GM12875 (cell line): ENCODE data around the gene FBXL17.

Experiments used
- H3K4me3 ChIP-seq: one replicate; pipeline ENCODE4 v1.5.1; 2011; ENCODE audit warnings: low read depth, low read length, control low read depth
- TF ChIP-seq, protein P1 (sequence below): IDR thresholded peaks from 2 replicates; pipeline ENCODE4 v1.5.1; 2011; ENCODE audit warnings: low read depth, mild to moderate bottlenecking, control low read depth, inconsistent platforms, low read length, moderate library complexity, borderline replicate concordance; ENCODE audit not compliant: insufficient read depth

FBXL17 gene

DNA sequence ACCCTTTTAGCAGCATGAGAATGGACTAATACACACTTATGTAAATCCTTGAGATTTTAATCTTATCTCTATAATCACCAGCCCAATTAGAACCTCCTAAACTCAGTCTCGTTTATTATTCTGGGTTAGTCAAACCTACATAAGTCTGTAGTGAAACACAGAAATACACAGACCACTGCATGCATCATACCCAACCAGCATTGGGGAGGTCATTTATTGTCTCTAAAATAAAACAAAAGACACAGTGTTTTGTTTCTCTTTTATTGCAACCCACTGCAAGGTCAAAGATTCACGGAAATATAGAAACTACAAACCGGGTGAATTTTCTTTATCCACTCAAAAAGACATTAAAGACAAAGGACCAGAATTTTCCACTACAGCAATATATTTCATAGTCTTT is 523.1 kb downstream of the FBXL17 start:
- TF ChIP-seq, protein P1, sequence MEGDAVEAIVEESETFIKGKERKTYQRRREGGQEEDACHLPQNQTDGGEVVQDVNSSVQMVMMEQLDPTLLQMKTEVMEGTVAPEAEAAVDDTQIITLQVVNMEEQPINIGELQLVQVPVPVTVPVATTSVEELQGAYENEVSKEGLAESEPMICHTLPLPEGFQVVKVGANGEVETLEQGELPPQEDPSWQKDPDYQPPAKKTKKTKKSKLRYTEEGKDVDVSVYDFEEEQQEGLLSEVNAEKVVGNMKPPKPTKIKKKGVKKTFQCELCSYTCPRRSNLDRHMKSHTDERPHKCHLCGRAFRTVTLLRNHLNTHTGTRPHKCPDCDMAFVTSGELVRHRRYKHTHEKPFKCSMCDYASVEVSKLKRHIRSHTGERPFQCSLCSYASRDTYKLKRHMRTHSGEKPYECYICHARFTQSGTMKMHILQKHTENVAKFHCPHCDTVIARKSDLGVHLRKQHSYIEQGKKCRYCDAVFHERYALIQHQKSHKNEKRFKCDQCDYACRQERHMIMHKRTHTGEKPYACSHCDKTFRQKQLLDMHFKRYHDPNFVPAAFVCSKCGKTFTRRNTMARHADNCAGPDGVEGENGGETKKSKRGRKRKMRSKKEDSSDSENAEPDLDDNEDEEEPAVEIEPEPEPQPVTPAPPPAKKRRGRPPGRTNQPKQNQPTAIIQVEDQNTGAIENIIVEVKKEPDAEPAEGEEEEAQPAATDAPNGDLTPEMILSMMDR, result no peak
- H3K4me3 ChIP-seq, result no peak overlapping the region

DNA sequence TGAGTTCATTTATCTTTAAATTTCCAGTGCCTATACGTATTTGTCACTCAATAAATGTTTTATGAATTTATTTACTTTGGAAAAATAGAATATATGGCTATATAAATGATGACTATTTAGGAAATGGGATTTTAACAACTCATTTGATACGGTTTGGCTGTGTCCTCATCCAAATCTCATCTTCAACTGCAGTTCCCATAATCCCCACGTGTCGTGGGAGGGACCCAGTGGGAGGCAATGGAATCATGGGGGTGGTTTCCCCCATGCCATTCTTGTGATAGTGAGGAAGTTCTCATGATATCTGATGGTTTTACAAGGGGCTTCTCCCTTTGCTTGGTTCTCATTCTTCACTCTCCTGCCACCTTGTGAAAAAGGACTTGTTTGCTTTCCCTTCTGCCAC is 523.6 kb downstream of the FBXL17 start:
- TF ChIP-seq, protein P1, result no peak
- no peak overlapping the region for H3K4me3 ChIP-seq

DNA sequence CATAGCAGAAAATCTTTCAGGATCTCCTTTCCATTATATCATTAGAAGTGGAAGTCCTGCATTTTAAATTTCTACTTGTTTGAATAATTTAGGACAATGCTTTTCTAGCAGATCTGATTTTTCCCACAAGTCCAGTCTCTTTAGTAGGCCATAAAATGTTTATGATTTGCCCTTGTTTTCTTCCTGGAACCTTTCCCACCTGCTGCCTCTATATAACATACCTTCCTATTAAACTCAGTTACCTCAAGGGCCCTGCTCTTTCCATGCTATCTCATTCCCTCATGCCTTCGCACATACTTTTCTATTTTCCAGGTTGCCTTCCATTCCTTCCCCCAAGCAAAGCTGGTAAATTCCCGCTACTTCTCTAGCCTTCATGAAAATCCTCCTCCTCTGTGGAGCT is 524.1 kb downstream of the FBXL17 start:
- no peak overlapping the region for H3K4me3 ChIP-seq
- TF ChIP-seq, protein P1, result no peak

DNA sequence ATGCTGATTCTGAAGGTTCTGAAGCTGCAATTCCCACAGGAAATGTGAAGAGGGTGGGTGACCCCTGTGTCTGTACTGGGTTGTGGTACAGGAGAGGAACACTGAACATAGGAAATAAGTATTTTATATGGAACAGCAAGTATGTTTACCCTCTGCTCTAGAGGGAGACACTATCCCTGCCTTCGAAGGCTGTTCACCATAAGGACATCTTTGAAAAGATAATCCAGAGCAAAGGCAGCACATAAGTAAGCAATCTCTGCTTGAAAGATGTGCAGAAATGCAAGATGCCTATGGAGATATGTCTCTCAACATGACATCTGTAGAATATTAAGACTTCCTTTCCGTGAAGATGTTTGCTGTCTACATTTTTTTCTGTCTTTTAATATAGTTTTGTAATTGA is 526.7 kb downstream of the FBXL17 start:
- no peak overlapping the region for H3K4me3 ChIP-seq
- TF ChIP-seq, protein P1, result no peak

DNA sequence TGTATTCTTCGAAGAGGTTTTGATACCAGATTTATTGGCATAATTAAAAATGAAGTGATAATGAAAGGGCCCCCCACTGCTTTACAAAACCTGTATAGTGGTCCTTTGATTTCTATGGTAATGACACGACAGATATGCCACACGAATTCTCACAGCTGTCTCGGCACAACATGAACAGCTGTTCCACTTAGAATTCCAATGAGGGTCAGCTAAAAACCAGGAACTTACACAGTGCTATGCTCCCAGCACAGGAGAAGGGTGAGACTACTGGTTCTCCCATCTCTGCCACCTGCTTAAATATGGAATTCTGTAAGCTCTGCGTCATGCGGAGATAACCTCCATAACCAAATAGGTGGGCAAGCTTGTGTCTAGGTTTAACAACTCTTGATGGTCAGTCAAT is 528.2 kb downstream of the FBXL17 start:
- TF ChIP-seq, protein P1, result no peak
- H3K4me3 ChIP-seq, result no peak overlapping the region

DNA sequence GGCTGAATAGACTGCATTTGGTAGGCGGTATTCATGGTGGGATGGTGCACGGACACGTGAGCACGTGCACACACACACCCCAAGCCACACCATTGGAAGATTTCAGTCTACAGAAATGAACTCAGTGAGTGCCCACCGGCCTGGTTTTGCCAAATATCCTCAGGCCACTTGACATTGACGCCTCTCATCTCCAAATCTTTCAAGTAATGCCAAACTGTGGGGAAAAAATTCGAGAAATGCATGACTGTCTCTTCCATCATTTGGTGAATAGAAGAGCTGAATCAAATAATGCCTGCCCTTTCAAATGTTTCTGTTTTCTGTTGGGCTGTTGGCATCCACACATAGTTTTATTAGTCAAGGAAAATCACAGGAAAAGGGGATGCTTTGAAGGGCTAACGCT is 528.9 kb downstream of the FBXL17 start:
- TF ChIP-seq, protein P1, result no peak
- H3K4me3 ChIP-seq, result no peak overlapping the region

DNA sequence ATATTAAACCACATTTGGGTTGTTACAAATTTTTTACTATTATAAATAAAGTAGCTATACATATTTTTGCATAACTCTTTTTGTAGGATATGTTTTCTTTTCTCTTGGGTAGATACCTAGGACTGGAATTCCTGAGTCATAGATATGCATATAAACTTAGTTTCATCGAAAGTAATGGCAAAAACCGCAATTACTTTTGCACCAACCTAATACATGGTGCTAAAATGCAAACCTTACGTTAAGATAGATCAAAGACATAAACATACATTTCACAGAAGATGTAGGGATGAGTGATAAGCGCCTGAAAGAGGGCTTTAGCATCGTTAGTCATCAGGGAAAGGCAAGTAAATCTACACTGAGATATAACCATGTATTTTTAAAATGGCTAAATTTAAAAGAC is 532.8 kb downstream of the FBXL17 start:
- H3K4me3 ChIP-seq, result no peak overlapping the region
- TF ChIP-seq, protein P1, result no peak
